Amniotic stem cell (primary cell): Measurements from ENCODE around the gene SEMA3D.
A peak's percentile ranks its signal among the peaks of the same experiment; 100 is the strongest.
"Not testable (repeated sequence)": the region's sequence is repeated elsewhere in the genome, so short reads cannot be mapped to it uniquely, and the experiment has no call there.

Experiments used
- DNase-seq: peaks from one replicate; lab custom pipeline; 2025; lab: John Stamatoyannopoulos, UW

Gene SEMA3D

DNA sequence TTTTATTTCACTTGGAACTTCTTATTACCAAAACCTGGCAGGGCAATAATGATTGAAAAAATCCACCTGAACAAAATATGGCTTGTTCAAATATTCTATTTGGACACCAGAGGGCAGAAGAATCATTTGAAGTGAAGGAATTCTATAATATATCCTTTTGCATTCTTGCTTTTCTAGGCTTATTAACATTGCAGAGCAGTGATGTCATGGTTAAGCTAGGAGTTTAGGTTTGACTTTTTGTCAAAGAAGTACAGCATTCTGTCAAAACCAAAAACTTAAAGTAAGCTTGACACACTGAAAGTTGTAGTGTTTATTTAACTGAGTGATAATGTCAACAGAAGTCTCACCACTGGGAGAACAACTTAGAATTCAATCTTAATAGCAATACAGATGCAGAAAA is 156.0 kb downstream of the SEMA3D start:
- DNase-seq, result peak; percentile 56

DNA sequence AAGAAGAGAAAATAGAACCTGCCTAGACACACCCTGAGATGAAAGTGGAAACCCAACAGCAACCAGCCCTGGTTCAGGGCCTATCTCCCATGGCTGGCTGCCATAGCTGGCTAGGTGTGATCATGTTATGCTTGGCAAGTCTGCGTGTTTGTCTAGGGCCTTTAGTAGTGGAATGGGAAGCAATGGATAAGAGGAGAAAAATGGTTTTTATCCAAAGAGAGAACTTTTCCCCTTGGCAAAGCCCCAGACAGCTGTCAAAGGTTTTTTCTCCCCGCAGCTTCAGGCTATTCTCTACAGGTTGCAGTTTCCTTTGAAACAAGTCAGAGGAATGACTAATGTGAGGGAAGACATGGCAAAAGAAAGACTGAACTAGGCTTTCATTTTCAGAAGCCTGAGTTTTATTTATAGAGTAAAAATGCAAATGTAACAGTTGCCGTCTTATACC is 161.5 kb downstream of the SEMA3D start:
- DNase-seq, result no peak

DNA sequence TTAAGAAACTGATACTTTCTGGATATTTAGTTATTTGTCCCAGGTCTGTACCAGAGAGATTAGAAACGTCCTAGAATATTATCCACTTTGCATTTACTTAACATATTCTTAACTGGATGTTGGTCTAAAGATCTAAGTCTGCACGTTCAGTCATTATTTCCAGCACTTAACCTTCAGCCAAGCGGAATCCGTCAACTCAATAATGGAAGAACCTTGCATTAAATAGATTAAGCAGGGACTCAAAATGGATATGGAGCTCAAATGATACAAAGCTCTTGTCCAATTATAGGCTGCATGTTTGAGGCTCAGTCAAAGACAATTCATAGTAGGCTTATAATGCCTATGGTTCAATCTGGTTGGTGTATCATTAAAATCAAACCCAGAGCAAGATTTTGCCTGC is 162.9 kb downstream of the SEMA3D start:
- DNase-seq, result no peak

DNA sequence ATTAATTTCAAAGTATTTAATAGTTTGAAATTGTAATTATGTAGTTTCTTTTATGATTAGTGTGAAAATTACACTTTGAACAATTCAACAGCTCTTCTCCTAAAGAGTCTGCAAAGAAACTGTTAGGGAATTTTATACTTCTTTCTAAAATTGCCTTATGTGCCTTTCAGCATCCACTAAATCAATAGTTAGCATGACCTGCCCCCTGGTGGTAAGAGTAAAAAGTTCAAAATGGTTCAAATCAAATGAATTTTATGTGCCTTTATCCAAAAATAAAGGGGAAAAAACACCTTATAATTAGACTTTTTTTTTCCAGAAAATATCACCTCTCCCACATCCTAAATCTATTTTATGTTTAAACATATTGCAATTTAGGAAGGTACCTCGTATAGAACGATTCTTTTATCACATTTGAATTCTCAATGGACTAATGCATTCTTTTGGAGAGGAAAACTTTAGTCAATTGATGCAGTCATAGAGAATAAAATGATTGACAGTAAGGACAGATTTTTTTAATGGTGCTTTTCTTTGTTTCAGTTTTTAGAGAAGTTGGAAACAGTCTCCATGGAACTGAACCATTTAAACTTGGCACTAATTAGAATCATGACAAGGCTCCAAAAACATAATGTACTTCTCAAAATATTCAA is 163.7 kb downstream of the SEMA3D start:
- DNase-seq, result peak; percentile 20

DNA sequence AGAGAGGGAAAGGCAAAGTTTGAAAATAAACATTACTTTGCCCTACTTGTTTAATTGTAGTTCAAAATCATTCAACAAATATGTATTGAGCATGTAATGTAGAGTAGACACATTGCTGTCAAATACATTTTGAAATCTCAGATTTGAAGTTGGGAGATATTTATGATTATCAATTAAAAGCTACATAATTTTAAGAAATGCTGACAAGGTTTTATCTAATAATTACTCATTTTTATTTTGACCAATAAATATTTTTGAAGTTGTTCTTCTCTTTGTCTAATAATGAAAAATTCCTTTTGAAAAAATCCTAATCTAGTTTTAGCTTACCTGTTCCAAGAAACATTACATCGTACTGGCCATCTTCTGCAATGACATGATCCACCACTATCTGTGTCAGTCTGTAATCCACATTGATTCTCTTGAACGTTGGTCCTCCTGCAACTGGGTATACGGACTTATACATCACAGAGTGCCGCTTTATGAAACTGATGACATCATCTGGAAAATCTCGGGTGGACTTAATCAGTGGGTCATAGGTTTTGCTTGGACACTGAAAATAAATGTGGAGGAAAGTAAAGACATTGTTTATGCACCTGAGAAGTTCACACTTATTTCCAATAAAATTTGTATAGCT is 164.7 kb downstream of the SEMA3D start:
- DNase-seq, result no peak

DNA sequence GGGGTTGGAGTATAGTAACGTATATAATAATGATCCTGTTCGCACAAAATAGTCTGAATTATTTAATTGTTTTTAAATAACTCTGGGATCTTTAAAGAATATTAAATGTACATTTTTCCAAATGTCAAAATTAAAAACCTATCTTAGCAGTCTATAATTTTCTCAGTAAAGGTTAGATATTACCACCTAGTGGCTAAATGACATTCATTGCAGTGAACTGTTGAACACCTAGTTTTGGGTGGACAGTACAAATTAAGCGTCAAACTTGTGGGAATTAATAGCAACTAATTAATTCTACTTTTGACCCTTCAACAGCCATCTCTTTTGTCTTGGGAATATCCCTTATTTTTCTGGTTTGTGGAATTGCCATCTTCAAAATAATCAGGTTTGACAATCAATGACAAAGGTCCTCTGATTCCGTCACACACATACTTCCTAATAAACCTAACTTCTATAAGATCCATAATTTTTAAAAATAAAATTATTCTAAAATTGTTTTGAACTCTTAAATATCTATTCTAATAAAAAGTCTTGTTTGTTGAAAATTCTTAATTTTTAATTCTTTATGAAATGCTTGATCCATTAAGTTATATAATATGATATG is 165.7 kb downstream of the SEMA3D start:
- no peak for DNase-seq

DNA sequence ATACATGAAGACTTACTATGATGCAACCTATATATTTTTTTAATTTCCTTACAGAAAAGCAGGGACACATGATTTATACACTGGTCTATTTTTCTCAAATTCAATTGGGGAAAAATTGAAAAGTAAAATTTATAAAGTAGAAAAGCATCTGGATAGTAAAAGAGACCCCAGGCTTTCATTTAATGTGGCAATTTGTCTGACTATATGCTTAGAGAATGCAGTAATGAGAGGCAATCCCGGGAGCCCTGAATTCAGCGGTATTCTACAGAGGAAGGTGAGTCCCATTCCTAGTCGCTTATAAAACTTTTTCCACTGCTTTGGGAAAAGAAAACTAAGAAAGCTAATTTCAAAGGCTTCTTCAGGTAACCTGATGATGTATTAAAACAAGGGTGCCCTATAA is 167.1 kb downstream of the SEMA3D start:
- no peak for DNase-seq

DNA sequence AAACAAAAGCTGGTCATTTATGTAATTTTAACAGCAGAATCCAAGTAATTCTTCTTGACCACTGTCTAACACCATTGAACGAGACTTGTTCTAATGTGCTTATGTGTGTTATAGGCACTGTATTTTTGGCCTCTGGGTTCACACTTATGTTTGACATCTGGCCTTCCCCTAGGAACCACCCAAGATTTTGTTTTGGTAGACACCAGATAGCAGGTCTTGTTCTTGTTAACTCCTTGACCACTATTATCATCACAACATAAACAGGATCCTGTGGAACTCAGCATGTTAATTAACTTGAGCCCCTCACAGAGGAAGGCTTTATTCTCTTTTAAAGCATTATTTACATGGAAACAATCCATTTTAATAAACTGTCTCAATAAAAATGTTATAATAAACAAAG is 167.7 kb downstream of the SEMA3D start:
- no peak for DNase-seq

DNA sequence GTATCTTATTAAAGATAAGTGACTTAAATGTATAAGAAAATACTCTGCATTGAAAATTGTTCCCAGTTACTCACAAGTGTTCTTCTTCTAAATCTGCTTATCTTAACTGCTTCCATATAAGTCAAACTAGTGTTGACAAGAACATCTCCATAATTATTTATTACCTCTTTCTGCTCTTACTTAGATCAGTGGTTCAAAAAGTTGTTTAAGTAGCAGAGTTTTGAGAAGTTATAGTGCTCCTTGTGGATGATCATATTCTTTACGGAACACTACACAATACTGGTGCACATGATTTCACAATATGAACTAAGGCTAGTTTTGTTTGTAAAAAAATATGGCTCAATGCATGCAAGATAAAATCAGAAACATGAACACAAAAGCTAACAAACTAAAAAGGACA is 168.4 kb downstream of the SEMA3D start:
- no peak for DNase-seq

DNA sequence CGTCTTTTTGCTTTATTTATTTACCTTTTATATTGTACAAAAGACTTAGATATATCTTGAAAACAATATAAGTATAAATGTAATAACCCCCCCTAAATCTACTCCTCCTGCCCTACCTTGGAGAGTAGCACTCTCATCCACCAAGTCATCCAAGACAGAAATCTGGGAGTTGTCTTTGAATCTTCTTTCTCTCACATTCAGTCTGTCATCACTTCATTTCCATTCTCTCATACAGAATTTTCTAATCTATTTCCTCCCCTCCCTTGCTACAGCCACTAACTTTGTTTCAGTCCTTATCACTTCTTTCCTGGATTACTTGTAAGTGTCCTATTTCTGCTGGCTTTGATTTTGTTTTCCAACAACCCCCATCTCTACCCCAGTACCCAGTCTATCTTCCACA is 170.6 kb downstream of the SEMA3D start:
- DNase-seq, result no peak

DNA sequence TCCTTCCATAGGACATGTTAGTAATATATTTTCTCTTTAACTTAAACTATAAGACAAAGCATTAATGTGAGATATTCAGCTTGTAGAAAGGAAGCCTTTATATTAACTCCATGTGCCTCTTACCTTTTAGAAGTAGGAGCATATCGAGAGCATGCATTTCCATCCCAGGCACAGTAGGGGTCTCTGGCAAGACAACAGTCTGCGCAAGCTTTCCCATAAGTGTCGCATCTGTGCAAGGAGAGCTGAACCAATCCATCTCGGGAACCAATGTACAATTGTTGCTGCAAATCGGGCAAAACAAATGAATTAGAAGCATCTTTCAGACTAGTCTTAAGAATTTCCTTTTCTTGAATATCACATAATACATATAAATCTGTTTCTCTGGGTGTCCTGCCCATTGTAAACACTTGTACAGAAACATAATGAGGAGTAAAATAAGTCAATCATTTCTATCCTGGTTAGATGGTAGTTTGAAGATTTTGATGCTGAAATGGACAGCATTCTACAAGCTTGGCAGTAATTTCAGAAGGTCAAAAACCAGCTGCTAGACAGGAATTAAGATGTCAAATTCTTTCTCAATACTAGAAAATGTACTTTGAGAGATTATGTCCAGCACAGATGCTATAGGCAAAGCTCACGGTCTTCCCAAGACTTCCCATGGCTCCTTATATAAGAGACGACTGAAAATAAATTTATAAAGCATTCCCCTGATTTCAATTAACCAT is 171.8 kb downstream of the SEMA3D start:
- no peak for DNase-seq

DNA sequence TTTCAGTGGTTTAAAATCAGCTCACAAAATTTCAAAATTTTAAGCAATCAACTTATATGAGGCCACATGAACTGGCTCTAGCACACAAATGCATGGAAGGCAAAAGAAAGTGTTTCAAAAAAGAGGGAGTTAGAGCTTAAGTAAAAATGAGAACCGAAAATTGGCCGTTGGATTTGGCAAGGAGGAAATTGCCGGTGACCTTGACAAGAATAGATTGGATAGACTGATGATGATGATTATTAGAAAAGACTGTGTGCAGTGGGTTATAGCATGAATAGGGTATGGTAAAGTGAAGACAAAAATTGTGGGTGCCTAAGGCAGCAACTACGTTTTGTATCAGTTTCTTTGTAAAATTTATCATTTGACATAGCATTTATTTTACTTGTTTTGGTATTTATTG is 175.7 kb downstream of the SEMA3D start:
- no peak for DNase-seq

DNA sequence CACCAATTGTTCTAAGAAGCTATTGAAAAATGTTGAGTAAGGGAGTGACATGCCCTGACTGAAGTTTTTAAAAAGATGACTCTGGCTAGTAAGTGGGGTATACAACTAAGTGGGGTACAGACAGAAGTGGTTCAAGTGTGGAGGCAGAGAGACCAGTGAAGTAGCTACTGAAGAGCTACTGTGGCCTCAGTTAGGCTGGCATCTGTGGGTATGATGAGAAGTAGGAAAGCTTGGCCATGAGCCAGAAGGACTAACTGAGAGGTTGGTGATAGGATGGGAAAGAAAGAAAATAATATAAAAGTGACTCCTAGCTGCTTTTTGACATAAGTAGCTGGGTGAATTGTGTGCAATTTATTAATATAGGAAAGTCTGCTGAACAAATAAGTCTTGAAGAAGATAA is 176.6 kb downstream of the SEMA3D start:
- no peak for DNase-seq

DNA sequence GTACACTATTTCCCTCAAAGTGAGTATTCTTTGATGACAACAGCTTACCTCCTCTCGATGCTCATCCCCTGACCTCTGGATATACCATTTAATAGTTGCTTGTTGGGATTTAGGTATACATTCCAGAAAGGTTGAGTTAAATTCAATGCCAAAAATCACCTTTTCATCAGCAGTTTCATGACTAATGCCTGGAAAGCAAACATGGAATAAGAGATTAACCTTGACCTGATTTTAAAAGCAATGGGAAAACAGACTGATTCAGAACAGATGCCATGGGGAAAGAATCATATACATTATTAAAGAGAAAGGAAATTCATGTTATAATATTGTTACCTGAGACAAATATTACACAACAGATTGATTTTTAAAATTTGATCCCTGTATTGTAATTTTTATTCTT is 180.1 kb downstream of the SEMA3D start:
- no peak for DNase-seq

DNA sequence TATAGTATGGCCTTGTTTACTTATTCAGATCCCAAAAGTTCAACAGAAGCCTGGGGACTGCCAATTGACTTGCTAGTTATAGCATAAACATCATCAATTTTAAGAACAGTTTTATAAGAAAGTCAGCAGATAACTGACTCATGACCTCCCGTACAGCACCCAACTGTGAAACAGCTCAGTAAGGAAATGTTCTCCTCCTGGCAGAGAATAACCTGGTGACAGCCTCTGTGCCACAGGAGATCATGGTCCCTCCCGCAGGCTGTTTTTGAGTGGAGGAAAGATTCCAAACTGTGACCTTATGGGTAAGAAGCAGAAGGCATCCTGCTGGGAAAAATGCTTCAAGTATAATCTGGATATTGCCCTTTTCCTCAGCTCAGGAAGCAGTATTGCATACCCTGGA is 182.5 kb downstream of the SEMA3D start:
- DNase-seq, result no peak

DNA sequence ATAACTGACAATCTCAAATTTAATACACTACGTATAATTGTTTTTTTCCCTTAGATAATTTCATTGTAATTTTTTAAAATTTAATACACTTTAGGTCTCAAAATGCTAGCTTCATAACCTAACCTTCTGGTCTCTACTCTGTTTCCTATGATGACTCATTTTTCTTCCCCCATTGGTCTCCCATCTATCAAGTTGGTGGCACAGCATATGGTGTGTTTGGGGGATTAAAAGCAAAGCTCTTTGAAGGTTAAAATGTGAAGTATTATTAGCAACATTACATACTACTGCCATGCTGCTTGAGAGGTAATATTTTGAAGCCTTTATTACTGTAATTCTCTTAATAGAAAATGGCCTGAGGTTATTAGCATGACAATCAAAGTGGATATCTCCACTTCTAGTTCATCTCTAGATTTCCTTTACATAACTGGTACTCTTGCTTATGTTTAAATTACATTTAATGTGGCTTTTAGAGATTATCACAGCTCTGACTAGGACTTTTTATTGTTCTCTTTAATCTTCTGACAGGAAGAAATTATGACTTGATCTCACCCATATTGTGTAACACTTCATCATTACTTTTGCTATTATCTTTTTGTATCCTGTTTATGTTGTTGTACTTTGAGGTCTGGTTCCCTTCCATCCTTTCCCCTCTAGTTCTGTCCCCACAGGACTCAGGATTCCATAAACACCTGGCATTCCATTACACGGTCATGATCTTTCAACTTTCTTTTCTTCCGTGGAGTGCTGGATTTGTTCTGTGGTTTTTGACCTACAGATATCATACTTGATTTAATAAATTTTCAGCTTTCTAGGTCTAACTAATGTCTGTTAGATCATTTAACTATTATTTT is 185.1 kb downstream of the SEMA3D start:
- DNase-seq, result no peak

DNA sequence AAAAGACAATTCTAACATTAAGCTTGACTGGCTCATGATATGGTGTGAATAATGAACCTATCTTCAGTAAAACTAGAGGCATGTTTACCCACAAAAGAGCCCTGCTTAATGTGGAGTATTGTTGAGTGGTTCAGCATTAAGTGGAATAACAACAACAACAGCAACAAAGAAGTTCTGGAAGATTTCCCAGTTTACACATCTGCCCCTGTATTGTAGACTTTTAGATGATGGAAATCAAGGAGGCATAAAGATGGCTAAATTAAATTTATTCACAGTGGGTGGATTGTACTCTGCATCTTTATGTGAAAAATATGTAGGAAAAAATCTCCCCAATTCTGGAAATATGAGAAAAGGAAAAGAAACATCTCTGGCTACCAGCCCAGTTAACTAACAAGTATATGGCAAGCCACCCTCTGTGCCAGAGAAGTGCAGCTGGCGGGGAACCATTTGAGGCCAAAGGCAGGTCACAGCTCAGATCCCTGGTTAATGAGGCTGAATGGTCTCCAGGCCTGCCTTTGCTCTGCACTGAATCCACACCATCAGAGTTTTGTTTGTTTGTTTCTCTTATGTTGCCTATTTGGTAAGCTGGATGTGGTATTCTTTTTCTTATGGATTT is 186.0 kb downstream of the SEMA3D start:
- DNase-seq, result no peak

DNA sequence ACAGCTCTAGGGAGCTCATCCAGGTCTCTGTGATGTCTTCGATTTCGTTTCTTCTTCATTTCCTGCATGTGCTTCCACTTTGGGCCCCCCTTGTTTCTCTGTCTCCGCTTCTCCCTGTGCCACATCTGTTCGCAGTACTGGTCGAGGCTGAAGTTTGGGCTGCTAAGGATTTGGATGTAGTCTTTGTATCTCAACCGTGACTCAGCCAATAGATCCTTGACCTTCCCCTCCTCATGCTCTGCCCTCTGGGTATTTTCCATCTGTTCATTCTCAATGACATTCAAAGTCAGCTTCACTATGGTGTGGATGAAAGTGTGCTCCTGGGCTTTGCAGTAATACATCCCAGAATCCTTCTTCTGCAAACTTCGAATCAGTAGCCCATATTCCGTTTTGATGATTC is 187.4 kb downstream of the SEMA3D start:
- no peak for DNase-seq

DNA sequence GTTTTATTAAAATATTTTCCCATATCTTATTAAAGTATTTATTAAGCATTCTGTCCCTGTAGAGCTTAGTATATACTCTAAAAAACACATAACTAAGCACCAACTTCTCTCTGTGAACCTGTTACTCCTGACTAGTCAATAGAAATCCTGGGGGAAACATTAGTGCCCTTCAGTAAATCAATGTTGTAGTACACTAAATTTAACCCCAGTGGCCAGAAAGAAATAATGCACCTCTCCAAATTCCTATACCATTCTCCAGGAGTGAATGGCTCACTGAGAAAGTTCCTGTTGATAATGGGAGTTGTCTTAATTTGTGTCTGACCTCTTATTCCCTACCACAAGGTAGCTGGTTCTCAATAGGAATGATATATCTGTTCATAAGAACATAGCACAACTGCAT is 188.2 kb downstream of the SEMA3D start:
- no peak for DNase-seq

DNA sequence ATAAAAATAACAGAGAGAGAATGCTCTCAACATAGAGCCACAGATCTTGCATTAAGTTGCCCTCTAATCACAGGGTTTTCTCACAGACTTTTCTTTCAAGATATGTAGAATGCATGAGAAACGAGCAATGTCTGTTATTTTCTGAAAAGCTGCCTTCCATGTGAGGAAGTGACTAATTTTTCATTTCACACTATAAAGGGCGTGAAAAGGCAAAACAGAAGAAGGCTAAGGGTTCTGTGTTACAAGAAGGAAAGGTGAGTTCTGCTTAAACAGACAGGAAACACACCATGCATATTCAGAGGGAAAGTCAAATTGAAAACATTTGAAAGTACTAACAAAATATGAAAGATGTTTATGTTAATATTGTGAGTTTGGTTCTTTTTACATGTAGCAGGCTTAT is 189.2 kb downstream of the SEMA3D start:
- no peak for DNase-seq

DNA sequence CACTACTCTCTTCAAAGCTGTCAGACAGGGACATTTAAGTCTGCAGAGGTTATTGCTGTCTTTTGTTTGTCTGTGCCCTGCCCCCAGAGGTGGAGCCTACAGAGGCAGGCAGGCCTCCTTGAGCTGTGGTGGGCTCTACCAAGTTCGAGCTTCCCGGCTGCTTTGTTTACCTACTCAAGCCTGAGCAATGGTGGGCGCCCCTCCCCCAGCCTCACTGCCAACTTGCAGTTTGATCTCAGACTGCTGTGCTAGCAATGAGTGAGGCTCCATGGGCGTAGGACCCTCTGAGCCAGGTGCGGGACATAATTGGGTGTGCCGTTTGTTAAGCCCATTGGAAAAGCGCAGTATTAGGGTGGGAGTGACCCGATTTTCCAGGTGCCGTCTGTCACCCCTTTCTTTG is 193.9 kb downstream of the SEMA3D start:
- not testable (repeated sequence) for DNase-seq
